COR-L47 (cell line): ENCODE data around the gene GPRIN2.
"Not testable (repeated sequence)": the region's sequence is repeated elsewhere in the genome, so short reads cannot be mapped to it uniquely, and the experiment has no call there.

Experiments used
- DNase-seq: peaks from one replicate; lab custom pipeline; 2025; lab: John Stamatoyannopoulos, UW

GPRIN2 gene

GRCh38 chr10:46567151-46567550 is 10.7 kb upstream of the GPRIN2 start:
- not testable (repeated sequence) for DNase-seq

- not testable (repeated sequence) for DNase-seq
Observed at GRCh38 chr10:46565591-46566332, 9.3 kb upstream of the GPRIN2 start.

- DNase-seq: no peak
Observed at GRCh38 chr10:46560952-46561351, 4.5 kb upstream of the GPRIN2 start.

GRCh38 chr10:46560381-46560780 is 3.9 kb upstream of the GPRIN2 start:
- no peak for DNase-seq

- no peak for DNase-seq
Observed at GRCh38 chr10:46559231-46559671, 2.8 kb upstream of the GPRIN2 start.

GRCh38 chr10:46558392-46559185 is 2.1 kb upstream of the GPRIN2 start:
- DNase-seq: no peak

GRCh38 chr10:46558122-46558391 is 1.6 kb upstream of the GPRIN2 start:
- DNase-seq: no peak

- no peak for DNase-seq
Observed at GRCh38 chr10:46557319-46558121, 1.1 kb upstream of the GPRIN2 start.

- DNase-seq: no peak
Observed at GRCh38 chr10:46555713-46556514, 544 bp downstream of the GPRIN2 start.

- DNase-seq: no peak
Observed at GRCh38 chr10:46555366-46555712, 1.1 kb downstream of the GPRIN2 start.

- DNase-seq: no peak
Observed at GRCh38 chr10:46554166-46554781, 2.2 kb downstream of the GPRIN2 start.

GRCh38 chr10:46553238-46554049 is 3.0 kb downstream of the GPRIN2 start:
- DNase-seq: no peak

GRCh38 chr10:46552526-46553237 is 3.8 kb downstream of the GPRIN2 start:
- no peak for DNase-seq

GRCh38 chr10:46551701-46552525 is 4.5 kb downstream of the GPRIN2 start:
- DNase-seq: no peak

GRCh38 chr10:46550795-46551700 is 5.4 kb downstream of the GPRIN2 start:
- no peak for DNase-seq

GRCh38 chr10:46550076-46550790 is 6.2 kb downstream of the GPRIN2 start:
- DNase-seq: no peak
